ENCODE results near the gene EML6.

The EML6 gene

DNA sequence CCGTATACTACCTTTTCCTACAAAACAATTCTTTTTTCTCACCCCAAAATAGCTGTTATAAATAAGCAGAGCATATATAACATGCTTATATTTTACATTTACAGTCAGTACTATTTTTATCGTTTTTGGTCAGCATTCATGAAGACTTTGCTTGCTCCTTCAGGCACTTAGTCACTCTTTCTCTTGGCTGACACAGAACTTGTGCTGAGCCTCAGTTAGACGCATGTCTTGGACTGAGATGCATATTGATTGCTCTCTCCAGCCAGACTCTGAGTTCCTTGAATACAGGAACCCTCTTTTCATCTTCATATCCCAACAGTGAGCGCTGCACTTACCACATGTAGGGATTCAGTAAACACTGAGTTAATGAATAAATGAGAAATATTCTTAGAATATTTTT lies 168.4 kb downstream of the EML6 start:
- DNase-seq, result no peak

DNA sequence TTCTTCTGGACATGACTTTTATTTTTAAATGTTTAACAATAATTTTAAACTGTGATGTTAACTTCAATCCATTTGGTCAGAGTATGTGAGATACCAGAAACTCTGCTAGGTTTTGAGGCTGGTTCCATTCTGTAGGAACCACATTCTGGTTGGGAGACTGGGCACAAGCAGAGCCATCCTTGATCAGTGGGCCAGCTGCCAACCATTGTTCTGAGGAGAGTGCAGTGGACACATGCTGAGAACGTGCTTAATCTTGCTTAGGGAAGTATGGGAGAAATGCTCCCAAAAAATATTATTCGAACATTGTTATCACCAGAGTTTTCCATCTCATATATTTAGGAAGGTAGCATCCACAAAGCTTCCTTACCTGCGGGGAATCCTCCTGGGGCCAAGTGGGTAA lies 171.0 kb downstream of the EML6 start:
- DNase-seq, result no peak

- no peak for DNase-seq
These were observed 172.3 kb downstream of the EML6 start for GRCh38 chr2:54895730-54896129.

DNA sequence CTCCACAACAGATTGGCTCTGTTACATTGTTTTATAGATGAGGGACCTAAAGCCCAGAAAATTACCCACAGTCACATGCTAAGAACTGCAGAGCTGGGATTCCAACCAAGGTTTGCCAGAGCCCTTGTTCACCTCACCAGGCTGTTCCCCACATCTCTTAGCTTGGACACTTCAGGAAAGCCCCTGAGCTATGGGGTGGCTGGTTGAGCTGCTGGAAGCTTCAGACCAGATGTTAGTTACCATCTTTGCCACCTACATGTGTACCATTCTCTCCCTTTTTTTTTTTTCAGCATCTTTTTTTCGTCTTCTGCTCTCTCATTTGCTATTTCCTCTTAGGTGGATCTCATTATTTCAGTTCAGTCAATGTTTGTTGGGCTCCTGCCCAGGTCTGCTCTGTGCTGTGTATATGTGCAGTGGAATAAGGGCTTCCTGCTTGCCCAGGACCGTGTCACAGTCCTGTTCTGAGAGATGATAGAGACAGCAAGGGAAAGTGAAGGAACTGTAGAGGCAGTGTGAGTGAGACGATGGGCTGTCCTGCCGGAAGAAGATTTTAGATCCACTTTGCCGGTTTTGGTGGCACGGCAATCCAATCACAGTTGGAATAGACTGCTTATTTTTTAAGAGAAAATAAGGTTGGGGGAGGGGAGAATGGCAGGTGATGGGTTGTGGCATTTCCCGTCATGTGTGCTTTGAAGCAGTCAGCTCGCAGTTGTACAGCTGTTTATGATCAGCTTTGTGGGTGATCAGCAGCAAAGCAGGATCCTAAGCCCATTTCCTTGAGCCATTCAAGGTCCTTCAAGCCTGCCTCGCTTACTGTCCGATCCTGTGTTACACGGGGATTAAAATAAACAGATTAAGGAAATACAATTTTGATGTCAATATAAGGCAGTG lies 174.2 kb downstream of the EML6 start:
- peak; percentile 2 for DNase-seq

DNA sequence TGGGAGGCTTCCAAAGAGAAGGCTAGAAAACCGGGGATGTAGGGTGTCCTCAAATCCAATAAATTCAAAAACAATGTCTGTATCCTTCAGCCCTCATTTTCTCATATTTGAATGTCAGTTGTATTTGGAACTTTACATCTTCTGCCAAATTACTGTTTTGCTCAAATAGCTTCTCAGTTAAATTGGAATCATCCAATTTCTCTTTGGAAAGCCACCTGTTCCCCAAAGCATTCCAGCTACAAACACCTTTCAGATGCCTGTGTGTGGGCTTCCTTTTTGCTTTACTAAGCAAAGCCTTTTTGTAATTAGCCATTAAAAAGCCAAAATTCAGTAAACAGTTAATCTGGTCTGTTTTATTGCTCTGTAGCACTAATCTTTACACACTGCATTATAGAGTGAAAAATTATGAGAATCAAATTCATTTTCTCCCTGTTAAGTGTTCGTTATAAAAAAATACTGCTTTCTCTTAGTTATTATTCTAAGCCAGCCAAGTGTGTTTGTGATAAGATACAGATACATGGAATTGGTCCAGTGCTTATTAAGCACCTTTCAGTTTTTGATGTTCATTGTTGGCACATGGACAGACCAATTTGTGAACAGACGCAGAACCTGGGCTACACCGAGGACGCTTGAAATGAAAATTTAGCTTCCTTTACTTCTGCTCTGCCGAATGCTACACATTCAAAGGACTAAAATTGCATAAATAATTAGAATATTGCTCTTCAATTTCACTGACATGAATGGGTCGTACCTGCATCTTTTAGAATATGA lies 175.2 kb downstream of the EML6 start:
- DNase-seq, result no peak

DNA sequence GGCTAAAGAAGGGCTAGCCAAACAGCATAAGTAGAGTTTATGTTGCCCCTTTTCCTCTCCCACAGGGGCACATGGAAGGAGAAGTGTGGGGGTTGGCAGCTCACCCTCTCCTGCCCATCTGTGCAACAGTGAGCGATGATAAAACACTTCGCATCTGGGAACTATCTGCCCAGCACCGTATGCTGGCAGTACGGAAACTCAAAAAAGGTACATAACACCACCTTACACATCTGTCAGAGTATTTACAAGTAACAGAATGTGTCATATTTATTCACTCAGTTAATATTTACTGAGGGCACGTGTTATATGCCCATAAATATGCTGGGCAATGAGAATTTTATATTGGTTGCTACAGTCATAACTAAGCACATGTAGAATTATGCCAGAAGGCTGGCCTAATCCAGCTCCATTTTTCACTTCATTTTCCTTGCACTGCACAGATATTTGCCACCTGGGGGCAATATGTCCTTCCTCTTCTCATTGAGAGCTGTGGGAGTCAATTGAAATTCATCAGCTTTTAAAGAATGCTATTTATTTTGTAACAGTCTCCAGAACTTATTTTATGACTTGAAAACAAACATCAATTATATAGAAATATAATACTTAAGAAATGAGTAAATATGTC lies 176.2 kb downstream of the EML6 start:
- no peak for DNase-seq

- no peak for DNase-seq
These were observed 177.9 kb downstream of the EML6 start for GRCh38 chr2:54901224-54901986.

DNA sequence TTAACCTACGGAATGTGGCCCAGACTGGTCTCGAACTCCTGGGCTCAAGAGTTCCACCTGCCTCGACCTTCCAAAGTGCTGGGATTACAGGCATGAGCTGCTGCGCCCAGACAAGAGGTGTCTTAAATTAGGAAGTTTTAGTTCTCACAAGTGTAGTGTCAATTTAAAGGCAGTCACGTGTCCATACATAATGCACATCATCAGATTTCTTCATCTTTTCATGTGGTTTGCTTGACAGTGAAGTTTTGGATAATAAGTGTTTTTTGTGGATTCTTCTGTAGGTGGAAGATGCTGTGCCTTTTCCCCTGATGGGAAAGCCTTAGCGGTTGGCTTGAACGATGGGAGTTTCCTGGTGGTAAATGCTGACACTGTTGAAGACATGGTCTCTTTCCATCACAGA lies 179.3 kb downstream of the EML6 start:
- no peak for DNase-seq

GRCh38 chr2:54903736-54904554 lies 180.5 kb downstream of the EML6 start:
- DNase-seq, result peak; percentile 57

GRCh38 chr2:54904836-54905235 lies 181.4 kb downstream of the EML6 start:
- no peak for DNase-seq

DNA sequence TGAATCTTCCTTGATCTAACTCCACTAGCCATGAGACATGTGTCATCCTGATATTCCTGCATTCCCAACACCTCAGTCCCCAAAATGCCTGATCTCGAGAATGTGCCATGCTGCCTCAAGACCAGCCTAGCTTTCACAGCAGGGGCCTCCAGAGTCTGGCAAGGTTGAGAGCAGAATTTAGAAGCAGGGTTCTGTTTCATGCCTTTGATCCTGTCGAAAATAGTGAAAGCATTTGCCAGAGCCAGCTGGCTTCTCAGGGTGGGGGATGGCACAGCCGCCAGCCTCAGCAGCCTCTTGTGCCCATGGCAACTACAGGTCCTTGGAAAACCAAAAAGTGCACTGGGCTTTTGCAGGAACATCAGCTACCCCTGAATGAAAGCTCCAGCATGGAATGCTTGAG lies 183.3 kb downstream of the EML6 start:
- DNase-seq, result no peak

- no peak for DNase-seq
These were observed 184.2 kb downstream of the EML6 start for GRCh38 chr2:54907663-54908062.

GRCh38 chr2:54908591-54908990 lies 185.1 kb downstream of the EML6 start:
- DNase-seq, result no peak

DNA sequence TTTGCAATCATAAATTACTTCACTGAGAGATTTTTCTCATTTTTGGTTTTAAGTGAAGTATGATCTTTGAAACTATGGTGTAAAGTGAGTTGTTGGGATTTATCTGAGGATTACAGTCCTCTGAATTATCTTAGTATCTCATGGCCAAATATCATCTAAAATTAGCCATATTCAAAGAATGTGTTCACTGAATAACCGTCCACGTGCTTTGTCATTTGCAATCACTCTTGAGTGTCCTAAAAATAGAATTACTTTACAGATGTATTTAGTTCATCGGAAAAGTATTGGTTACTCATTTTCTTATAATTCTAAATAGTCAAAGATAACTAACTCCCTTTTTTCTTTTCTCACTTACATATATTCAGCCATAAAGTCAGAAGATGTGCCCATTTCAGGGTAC lies 185.5 kb downstream of the EML6 start:
- no peak for DNase-seq

GRCh38 chr2:54912305-54912704 lies 188.8 kb downstream of the EML6 start:
- no peak for DNase-seq

DNA sequence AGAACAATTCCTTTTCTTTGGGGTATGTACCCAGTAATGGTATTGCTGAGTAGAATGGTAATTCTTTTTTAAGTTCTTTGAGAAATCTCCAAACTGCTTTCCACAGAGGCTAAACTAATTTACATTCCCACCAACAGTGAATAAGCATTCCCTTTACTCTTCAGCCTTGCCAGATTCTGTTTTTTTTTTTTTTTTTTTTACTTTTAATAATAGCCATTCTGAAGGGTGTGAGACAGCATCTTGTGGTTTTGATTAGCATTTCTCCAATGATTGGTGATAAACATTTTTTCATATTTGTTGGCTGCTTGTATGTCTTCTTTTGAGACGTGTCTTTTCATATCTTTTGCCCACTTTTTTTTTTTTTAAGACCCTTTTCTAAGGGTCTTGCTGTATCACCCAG lies 189.4 kb downstream of the EML6 start:
- DNase-seq, result no peak

DNA sequence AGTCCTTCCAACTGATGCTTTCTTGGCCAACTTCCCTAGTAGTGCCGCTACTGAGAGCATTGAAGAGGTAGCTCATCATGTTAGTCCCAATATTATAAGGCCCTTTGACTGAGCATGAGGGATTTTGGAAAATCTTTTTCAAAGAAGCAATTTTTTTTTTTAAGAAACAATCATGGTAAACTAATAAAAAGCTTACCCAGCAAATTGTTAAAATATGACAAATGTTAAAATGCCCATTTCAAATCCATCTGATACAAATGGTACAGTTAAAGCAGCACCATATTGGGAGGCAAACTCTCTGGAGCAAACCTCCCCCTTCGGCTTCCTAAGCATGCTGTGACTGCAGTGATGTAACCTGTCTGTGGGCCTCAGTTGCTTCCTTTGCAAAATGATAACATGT lies 191.2 kb downstream of the EML6 start:
- no peak for DNase-seq

DNA sequence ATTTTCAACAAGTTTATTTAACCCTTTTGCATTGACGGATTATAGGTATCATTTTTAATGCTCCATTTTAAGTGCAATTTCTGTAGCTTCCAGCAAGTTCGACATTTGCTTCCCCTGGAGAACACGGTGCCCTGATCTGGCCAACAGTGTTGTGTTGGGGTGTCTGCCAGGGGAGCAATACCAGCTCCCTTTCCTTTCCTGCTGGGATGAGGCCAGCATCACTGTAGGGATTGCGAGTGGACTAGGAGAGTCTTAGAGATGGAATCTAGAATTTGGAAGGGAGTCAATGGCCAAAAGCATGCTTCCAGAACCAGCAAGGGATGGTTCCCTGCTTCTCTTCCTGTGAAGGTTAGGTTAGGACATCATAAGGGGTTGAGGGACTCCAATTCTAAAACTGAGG lies 191.6 kb downstream of the EML6 start:
- DNase-seq, result no peak

- no peak for DNase-seq
These were observed 193.2 kb downstream of the EML6 start for GRCh38 chr2:54916637-54917036.

DNA sequence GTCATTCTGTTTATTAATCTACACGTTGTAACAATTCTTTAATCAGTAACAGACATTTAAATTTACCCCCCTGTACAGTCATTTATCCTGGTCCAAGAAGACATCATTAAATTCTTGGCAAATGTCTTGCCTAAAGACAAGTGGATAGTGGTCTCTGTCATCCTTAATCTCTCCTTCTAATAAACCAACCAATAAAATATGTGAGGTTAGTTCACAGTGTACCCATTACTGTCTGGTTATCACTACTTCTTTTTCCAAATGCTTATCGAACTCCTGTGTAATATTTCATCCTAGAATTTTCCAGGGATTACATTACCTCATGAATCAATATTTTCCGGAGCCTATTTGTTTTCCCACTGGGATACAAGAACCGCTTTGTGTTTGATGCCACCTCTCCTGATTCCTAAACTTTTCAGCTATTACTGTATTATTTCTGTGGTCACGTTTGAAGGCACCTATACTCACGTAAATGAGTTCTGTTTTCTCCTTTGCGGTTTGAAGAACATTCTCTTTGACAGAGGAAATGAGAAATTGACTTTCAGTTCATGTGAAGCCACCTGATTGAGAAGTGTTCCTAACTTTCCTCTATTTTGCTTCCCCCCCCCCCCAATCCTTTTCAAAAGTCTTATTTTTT lies 195.3 kb downstream of the EML6 start:
- no peak for DNase-seq

- DNase-seq, result no peak
These were observed 197.2 kb downstream of the EML6 start for GRCh38 chr2:54920660-54921059.

- no peak for DNase-seq
These were observed 200.7 kb downstream of the EML6 start for GRCh38 chr2:54924121-54924520.

Measured in stimulated activated CD4-positive, alpha-beta T cell treated with anti-CD3 and anti-CD28 coated beads, Interleukin-4, amount 100 ng/mL, for 1 hour (primary cell).